Nephron progenitor cell (in vitro differentiated cells): ENCODE results near the gene OLFM4.

Source experiments
- DNase-seq: peaks from one replicate; pipeline ENCODE4 v3.0.0; 2021
- H3K27ac Mint-ChIP-seq: 2 replicates; pipeline ENCODE4 v1.8.0; 2021; ENCODE audit warnings: mild to moderate bottlenecking, moderate library complexity, mixed read lengths
- H3K27me3 Mint-ChIP-seq: 2 replicates; pipeline ENCODE4 v1.8.0; 2021; ENCODE audit warnings: mild to moderate bottlenecking, low read depth, mixed read lengths; ENCODE audit not compliant: poor library complexity
- H3K36me3 Mint-ChIP-seq: 2 replicates; pipeline ENCODE4 v1.8.0; 2021; ENCODE audit warnings: low read depth, mixed read lengths
- H3K4me1 Mint-ChIP-seq: 2 replicates; pipeline ENCODE4 v1.8.0; 2021; ENCODE audit warnings: mixed read lengths
- H3K4me3 Mint-ChIP-seq: 2 replicates; pipeline ENCODE4 v1.8.0; 2021; ENCODE audit warnings: mild to moderate bottlenecking, moderate library complexity, mixed read lengths
- H3K9me3 Mint-ChIP-seq: 2 replicates; pipeline ENCODE4 v1.8.0; 2021; ENCODE audit warnings: mild to moderate bottlenecking, moderate library complexity, mixed read lengths
- CTCF ChIP-seq: fragments of 200-600 bp; sonication (generic); IDR thresholded peaks from 2 replicates; pipeline ENCODE4 v1.5.0; 2021; ENCODE audit warnings: antibody characterized with exemption

OLFM4 gene

GRCh38 chr13:53075356-53076041 is 46.9 kb downstream of the OLFM4 start:
- no peaks in the 10 kb centered on the region for H3K36me3 Mint-ChIP-seq
- H3K4me3 Mint-ChIP-seq, result no peak overlapping the region
- no peak for TF ChIP-seq CTCF
- H3K27me3 Mint-ChIP-seq, result peaks cover 5% of the 10 kb centered on the region
- H3K9me3 Mint-ChIP-seq, result peaks cover 17% of the 10 kb centered on the region
- no peak overlapping the region for H3K27ac Mint-ChIP-seq
- H3K4me1 Mint-ChIP-seq, result peaks cover 4% of the 10 kb centered on the region
- DNase-seq, result no peak

DNA sequence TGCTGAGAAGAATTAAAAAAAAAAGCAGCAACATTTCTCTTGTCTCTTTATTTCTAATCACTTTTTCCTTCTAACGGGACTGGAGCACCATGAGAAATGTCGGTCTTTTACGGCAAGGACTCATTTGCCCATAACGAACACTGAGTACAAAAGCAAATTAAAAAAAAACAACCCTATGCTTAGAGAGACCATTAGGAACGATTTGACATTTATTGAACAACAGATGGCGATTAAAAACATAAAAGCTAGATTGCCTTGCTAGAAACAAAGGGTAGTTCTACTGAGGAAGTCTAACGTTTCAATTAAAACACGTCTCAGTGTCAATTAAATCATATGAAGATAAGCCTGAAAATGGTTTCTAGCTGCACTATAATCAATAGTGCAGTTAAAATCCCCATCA is 51.1 kb downstream of the OLFM4 start:
- Mint-ChIP-seq H3K36me3 (no peaks in the 10 kb centered on the region), H3K27me3 (peaks cover 5% of the 10 kb centered on the region), H3K27ac (no peak overlapping the region), H3K9me3 (peaks cover 37% of the 10 kb centered on the region), H3K4me3 (no peak overlapping the region), H3K4me1 (peaks cover 4% of the 10 kb centered on the region)
- TF ChIP-seq CTCF, result no peak
- DNase-seq, result no peak

DNA sequence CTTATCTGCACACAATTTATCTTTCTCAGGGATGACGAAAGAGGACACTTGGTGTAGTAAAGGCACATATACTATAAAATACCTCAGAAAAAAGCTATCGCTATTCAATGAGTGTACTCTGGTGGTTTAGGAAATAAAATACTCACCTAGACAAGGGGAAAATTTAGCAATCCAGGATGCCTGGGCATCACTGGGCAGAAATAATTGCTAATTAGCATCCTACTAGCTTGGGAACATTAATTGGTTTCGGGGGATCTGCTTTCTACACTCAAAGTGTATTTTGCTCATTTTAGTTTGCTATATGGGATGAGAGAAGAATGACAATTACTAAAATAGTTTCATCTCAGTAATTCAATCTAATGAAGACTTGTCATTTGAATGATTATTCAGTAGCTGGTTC is 60.3 kb downstream of the OLFM4 start:
- Mint-ChIP-seq H3K36me3 (peaks cover 3% of the 10 kb centered on the region), H3K27ac (no peak overlapping the region), H3K27me3 (peaks cover 12% of the 10 kb centered on the region), H3K4me1 (no peaks in the 10 kb centered on the region), H3K4me3 (no peak overlapping the region), H3K9me3 (peaks cover 11% of the 10 kb centered on the region)
- no peak for DNase-seq
- no peak for TF ChIP-seq CTCF

DNA sequence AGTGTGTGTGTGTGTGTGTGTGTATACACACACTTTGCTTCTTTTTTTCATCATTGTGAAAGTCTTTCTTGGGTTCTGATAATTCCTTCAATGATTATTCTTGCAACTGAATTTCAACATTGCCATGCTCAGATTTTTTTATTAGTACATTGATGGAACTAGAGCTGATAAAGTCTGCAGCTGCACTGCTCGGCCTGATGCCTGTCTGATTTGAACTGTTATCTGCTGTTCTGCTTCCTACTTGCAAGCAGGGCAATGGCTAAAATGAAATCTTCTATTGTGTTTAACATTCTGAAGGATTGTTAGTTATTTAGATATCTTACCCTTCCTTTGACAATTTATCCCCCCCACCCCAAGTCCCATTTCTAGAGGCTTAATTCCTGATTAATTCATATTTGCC is 61.3 kb downstream of the OLFM4 start:
- Mint-ChIP-seq H3K4me1 (no peaks in the 10 kb centered on the region), H3K9me3 (peaks cover 7% of the 10 kb centered on the region), H3K36me3 (peaks cover 3% of the 10 kb centered on the region), H3K4me3 (no peak overlapping the region), H3K27ac (no peak overlapping the region), H3K27me3 (peaks cover 12% of the 10 kb centered on the region)
- no peak for DNase-seq
- TF ChIP-seq CTCF, result no peak

DNA sequence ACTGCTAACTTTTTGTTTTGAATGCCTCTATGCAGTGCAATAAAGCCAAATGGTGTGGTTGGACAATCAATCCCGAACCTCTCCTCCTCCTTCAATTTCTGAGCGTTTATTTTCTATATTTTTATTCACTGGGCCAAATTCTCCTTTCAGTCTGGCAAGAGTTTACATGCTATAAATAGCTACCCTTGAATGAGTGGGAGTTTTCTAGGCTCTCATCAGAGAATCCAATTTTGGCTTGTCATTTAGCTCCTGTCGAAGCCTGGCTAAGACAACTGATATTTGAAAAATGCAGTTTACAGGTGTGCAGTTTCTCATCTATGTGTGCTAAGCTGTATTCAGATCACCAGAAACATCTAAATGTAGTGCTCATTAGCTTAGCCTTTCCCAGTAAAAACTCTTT is 61.8 kb downstream of the OLFM4 start:
- no peak for TF ChIP-seq CTCF
- H3K36me3 Mint-ChIP-seq, result peaks cover 3% of the 10 kb centered on the region
- peaks cover 12% of the 10 kb centered on the region for H3K27me3 Mint-ChIP-seq
- no peak for DNase-seq
- H3K4me1 Mint-ChIP-seq, result no peaks in the 10 kb centered on the region
- H3K27ac Mint-ChIP-seq, result no peak overlapping the region
- no peak overlapping the region for H3K4me3 Mint-ChIP-seq
- H3K9me3 Mint-ChIP-seq, result peaks cover 7% of the 10 kb centered on the region

DNA sequence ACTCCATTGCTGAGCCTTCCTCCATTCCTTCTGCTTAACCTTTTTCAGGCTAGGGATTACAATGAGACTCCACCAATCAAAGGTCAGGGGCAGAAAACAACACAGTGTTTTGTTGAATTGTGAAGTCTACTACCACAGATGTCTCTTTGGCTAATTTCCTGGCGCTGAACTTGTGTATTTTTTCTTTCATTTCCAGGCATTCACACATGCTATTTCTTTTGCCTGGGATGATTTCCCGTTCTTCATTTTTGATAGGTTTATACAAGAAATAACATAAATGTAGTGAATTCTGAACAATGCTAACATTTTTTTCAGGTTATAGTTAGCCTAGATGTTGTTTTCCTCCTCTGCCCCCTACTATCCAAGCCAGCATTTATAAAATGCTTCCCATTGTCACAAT is 64.3 kb downstream of the OLFM4 start:
- H3K4me1 Mint-ChIP-seq, result no peaks in the 10 kb centered on the region
- no peak for DNase-seq
- peaks cover 12% of the 10 kb centered on the region for H3K27me3 Mint-ChIP-seq
- no peak for TF ChIP-seq CTCF
- no peak overlapping the region for H3K4me3 Mint-ChIP-seq
- H3K9me3 Mint-ChIP-seq, result peaks cover 7% of the 10 kb centered on the region
- no peak overlapping the region for H3K27ac Mint-ChIP-seq
- peaks cover 3% of the 10 kb centered on the region for H3K36me3 Mint-ChIP-seq
